DLD1 (cell line): ENCODE measurements around the gene RFC5.

Experiments
- in situ Hi-C: cut with HindIII; loops from 2 replicates; pipeline ENCODE4 v1.10.0; 2017; ENCODE audit warnings: low sequenced_read_pairs

The RFC5 gene

GRCh38 chr12:118046430-118046829, 29.9 kb downstream of the RFC5 start:
- in situ Hi-C loops, result no loop called here

DNA sequence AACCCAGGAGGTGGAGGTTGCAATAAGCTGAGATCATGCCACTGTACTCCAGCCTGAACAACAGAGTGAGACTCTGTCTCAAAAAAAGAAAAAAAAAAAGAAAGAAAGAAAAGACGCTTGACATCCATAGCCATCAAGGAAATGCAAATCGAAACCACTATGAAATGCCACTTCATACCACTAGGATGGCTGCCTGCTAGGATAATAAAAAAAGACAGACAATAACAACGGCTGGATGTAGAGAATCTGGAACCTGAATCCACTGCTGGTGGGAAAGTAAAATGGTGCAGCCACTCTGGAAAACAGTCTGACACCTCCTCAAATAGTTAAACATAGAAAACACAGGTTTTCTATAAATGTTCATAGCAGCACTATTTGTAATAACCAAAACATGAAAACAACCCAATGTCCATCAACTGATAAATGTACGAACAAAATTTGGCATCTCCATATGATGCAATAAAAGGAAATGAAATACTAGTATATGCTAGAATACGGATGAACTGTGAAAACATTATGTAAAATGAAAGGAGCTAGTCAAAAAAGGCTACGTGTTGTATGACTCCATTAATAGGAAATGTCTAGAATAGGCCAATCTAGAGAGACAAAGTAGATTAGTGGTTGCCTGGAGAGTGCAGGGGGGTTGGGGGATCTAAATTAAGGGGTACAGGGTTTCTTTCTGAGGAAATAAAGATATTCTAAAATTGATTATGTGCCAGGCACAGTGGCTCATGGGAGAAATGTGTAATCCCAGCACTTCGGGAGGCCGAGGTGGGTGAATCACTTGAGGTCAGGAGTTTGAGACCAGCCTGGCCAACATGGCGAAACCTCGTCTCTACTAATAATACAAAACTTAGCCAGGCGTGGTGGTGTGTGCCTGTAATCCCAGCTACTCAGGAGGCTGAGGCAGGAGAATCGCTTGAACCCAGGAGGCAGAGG, 34.7 kb downstream of the RFC5 start:
- in situ Hi-C loops, result no loop called here

DNA sequence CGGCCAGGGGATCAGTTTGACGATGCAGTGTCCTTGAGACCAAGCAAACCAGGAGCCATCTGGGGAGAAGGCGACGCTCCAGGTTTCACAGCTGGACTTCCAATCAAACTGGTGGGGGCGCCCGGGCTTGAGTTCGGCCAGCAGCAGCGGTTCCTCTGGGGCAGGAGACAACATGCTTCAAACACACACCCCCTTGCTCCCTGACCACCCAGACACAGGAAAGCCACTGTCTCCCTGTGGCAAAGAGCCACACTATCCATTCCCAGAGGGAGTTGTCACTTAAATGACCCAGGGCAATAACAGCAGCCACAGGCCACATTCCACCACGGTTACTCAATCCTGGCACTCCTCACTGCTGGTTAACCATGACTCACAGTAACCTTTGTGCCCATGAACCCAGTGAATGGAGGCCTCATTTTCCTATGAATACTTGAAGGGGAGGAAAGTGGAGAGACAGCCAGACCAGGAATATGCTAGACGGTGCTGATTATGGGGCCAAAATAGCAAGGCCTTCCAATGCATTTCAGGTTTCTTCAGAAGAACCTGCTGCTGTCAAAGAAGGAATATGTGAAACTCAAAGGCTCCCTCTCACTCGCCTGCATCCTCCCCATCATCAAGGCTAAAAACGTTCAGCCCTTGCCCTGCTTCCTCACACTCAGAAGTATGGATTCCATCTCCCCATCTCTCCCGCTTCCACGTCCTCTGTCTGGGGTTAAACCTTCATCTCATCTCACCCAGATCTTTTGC, 36.0 kb downstream of the RFC5 start:
- in situ Hi-C loops, result no loop called here

DNA sequence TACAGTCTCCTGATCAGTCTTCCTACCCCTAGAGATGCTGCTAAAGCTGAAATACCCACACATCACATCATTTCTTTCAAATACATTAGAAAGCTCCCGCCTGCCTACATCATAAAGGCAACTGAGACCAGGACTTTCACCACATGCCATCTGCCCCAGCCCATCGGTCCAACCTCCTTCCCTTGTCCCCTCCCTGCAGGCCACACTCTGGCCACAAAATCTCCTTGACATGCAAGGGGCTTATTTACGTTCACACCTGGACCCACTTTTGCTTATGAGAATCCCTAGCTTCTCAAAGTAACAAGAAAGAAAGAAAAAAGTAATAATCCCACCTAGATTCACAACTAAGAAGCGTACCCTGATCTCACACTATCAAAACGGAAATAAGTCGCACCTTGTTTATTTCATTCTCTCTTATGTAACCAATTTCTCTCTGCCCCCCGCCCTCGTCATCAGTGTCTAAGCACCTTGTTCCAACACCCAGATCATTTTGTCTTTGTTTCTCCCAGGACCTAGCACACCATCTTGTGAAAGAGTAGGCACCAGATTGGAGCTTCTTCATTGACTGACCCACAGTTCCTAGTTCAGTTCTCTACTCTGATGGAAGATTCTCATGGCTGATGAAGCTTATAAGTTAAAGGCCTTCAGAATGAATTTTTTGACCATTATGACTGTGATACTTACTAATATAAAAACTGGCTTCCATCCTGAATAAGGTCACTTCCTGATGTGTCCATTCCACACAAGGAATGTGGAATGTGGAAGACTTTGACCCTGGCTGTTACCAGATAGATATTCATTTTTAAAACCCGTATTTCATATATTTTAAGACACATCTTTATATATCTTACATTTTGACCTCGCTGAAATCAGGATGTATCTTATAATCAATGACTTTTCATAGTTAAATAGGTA, 36.8 kb downstream of the RFC5 start:
- in situ Hi-C loops, result no loop called here

DNA sequence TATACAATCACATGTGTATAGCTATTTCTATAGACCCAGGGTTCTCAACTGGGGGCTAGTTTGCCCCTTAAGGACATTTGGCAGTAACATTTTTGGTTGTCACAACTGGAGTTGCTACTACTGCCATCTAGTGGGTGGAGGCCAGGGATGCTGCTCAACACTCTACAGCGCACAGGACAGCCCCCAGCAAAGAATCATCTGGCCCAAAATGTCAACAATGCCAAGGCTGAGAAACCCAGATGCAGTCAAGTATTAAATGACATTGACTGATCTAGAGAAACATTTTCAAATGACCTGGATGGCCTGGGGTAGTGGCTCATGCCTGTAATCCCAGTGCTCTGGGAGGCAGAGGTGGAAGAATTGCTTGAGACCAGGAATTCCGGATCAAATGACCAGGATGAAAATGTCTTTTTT, 38.6 kb downstream of the RFC5 start:
- in situ Hi-C loops, result no loop called here

DNA sequence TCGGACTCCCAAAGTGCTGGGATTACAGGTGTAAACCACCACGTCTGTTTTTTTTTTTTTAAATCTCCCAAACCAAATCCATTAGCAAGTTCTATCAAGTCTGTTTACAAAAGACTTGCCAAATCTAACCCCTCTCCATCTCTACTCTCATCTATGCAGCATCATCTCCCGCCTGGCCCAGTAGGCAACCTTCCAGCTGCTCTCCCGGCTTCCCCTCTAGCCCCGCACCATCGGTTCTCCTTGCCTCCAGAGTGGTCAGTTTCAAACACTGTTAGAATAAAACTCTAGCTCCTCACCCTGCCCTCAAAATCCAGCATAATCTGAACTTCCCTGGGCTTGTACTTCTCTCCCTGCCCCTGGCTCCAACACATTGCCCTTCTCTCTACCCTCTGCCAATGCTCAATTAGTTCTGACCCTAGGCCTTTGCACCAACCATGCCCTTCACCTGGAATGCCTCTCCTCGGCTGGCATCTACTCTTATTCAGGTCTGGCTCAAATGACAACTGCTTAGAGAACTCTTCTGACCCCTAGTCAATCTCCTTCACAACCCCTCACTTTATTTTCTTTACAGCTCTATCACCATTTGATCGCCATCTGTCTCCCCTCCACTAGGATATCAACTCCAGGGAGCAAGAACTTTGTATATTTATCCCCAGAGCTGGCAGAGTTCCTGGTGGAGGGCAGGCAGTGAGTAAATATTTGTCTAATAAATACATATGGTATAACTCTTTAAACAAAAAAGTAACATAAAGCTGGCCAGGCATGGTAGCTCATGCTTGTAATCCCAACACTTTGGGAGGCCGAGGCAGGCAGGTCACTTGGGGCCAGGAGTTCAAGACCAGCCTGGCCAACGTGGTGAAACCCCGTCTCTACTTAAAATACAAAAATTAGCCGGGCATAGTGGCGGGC, 39.6 kb downstream of the RFC5 start:
- in situ Hi-C loops, result no loop called here

- in situ Hi-C loops, result no loop called here
These were observed 41.7 kb downstream of the RFC5 start for GRCh38 chr12:118058227-118058626.

GRCh38 chr12:118058881-118059280, 42.4 kb downstream of the RFC5 start:
- in situ Hi-C loops, result no loop called here

DNA sequence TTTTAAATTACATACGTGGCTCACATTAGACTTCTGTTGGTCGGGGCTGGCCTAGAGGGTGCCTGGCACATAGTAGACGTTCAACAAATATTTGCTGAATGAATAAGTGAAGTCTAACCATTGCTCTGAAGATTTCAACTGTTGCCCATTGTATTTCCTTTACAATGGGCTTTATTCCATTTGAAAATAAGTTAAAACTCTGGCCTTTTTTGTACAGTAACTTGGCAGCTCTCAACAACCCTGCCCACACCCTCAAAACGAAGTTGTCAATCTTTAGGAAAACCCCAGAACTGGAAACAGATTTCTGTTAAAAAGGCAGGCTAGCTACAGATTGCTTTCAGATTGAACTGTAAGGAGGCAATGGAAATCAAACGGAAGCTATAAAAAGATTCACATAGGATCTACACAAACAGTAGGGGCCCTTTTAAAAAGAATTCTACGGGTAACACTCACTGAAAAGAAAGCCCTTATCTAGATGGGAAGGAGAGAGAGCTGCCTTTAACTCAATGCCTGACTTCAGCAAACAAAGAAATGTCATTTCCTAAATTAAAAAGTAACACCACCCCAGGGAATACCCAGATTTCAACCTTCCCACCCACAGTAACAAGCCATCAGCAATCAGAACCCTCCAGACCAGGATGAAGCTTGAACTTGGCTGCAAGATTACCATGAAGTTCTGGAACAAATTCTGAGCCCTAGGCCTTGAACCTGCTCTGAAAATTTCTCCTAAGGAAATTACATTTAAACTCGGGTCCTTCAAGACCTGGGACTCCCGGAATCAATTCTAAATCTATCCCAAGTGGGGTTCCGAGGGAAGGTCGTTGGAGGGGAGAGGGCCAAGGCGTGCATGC, 43.1 kb downstream of the RFC5 start:
- in situ Hi-C loops, result no loop called here

DNA sequence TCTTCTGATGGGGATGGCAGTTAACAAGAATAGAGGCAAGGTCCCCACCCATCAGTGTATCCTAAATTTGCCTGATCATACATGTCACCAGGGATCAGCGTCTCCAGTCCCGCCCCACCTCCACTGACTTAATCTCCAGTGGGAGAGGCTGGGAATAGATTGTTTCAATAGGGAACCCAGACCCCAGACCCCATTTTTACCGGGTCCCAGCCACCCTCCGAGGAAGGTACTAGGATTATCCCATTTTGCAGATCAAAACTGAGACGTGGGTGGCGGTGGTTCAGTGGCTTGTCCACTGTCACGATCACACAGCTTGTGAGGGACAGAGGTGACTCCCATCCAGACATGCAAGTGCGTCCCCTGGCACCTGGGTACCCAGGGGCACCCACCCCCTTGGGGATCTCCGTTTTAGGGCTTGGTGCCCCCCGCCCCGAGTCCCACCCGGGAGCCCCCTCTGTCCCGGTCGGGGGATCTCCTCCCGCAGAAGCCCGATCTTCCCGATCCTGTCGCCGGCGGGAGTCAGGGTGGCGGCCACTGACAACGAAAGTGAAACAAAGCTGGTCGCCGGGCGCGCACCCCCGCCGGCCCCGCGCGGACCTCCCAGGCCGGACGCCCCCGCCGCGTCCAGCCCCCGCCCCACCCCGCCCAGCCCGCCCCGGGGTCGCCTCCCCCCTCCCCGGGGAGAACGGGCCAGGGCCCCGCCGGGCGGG, 44.0 kb downstream of the RFC5 start:
- in situ Hi-C loops, result no loop called here

DNA sequence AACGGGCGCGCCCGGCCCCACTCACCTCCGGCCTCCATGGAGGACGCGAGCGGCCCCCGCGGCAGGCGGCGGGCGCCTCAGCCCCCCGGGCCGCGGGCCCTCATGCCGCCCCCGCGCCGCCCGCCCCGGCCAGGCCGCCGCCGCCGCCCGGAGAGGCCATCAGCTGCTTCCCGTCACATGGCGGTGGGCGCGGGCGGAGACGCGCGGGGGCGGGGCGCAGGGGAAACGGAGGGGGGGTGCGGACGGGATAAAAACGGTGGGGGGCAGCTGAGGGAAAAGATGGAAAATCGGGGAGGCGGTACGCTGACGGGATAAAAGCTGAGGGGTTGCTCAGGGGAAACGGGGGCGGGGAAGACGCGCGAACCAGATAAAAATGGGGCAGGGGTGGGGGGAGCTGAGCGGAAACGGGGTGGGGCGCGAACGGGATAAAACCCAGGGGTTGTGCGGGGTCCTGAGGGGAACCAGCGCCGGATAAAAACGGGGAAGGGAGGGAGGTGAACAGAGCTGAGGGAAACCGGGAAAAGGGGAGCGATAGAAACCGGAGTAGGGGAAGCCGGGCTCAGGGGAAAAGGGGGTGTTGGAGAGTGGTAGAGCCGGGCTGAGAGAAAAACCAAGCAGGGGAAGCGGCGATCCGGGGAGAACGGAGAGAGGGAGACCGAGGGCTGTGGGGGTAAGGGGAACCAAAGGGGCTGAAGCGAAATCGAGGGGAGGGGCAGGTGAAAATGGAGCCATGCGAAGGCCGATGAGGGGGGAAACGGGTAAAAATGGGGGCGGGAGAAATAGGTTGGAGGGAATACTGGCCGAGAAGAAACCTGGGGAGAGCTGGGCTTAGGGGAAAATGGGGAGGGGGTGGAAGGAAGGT, 44.7 kb downstream of the RFC5 start, which contains the start of gene WSB2:
WSB2 (minus strand) TSS at position 169 of the 862 bp plus-strand sequence; CDS start at position 38, 131 bp downstream.
- in situ Hi-C loops, result no loop called here

DNA sequence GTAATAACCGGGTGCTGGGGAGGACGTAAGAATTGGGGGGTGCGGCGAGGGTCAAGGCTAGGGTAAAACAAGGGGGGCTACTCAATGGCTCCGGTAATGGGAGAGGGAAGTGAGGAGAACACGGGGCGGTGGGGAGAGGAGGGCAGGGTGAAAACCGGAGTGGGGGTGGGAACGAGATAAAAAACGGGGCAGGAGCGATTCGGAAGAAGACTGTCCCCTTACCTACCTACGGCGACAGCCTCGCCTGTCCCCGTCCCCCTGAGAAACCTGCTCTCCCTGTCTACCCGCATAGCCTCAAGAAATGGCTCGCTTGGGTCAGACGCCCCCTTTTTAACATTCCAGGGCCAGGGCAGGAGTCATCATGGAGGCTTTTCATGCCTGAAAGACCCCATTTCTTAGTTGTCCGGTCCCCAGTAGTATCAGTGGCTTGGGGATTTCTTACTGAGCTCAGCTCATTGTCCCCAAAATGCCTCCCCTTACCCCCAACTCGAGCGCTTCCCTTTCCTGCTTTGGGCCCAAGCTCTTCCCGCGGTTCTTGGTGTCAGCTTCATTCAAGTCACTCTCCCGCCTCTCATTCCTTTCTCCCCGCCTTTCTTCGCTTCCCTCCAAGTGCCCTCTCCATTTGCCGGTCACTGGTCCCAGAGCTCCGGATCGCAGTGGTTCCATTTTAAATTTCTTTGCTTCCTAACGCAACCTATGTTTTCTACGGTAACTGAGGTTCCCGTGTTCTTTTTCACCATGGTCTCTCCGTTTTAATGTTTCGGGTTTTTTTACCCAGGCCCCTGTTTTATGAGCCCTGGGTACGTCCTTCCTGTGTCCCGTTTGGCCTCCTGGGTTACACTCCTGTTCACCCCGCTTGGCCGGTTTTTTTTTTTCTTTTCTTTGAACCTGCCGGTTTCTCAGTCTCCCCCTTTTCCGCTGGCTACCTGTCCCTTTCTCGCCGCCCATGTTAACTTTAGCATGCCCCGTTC, 45.7 kb downstream of the RFC5 start:
- in situ Hi-C loops, result no loop called here

DNA sequence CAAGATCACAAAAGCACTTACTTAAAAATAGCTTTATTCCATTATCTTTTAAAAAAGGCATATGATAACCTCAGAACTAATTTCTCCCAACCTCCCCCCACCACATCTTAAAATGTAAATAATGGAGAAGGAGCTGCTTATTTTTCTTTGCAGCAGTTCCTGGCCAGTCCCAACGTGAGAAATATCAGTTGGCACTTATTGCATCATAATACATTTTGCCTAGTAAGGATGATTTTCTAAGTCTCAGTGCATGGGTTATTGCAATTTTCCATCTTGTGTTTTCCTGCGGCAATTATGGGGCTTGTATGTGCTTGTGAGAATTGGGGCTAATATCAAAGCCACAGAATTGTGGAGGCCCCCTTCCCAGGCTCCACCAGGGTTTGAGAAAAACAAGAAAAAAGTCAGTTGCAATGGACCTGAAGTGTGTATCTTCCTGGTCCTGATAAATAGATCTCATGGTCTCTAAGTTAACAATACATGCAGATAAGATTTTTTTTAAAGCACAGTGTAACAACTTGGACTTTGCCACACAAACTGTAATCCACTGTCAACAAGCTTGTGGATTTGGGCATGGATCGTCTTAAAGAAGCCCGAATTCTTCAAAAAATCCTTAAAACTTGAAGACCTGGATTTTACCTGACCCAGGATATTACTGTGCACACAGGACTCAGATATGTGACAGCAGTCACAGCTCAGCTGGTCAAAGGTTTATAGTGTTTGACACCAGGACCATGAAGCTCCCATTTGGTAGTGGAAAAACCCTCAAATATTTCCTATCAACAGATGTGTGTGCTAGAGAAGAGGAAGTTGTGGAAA, 47.3 kb downstream of the RFC5 start:
- in situ Hi-C loops, result no loop called here

GRCh38 chr12:118064608-118065007, 48.1 kb downstream of the RFC5 start:
- in situ Hi-C loops, result no loop called here

- in situ Hi-C loops, result no loop called here
These were observed 48.9 kb downstream of the RFC5 start for GRCh38 chr12:118065380-118065779.
